Chondrocyte (in vitro differentiated cells): ENCODE measurements around the gene NLRP9. TPM values are rescaled to one million over a fixed set of nuclear protein-coding genes. Genes with fewer than 3 reads are reported as not detected.
A peak's percentile ranks its signal among the peaks of the same experiment; 100 is the strongest.

Experiments used
- DNase-seq: peaks from one replicate; pipeline ENCODE4 v3.0.0; 2021; ENCODE audit warnings: mixed read lengths, low spot score
- H3K27ac Mint-ChIP-seq: one replicate; pipeline ENCODE4 v1.8.0; 2021; ENCODE audit warnings: mild to moderate bottlenecking, moderate library complexity, mixed read lengths; ENCODE audit not compliant: unreplicated experiment
- H3K27me3 Mint-ChIP-seq: 2 replicates; pipeline ENCODE4 v1.8.0; 2021; ENCODE audit warnings: low read depth, mixed read lengths
- H3K36me3 Mint-ChIP-seq: 2 replicates; pipeline ENCODE4 v1.8.0; 2021; ENCODE audit warnings: low read depth, mixed read lengths
- H3K4me1 Mint-ChIP-seq: 2 replicates; pipeline ENCODE4 v1.8.0; 2021; ENCODE audit warnings: low read depth, mild to moderate bottlenecking, mixed read lengths
- H3K4me3 Mint-ChIP-seq: one replicate; pipeline ENCODE4 v1.8.0; 2021; ENCODE audit warnings: mild to moderate bottlenecking, moderate library complexity, mixed read lengths; ENCODE audit not compliant: unreplicated experiment
- H3K9me3 Mint-ChIP-seq: 2 replicates; pipeline ENCODE4 v1.8.0; 2021; ENCODE audit warnings: low read depth, mixed read lengths
- total RNA-seq: library from RNA; stranded (reverse); gene quantifications from 3 replicates; pipeline ENCODE4 v1.2.1, GENCODE V29; 2021
- TF ChIP-seq, protein P1 (sequence below): fragments of 200-600 bp; sonication (generic); IDR thresholded peaks from 2 replicates; pipeline ENCODE4 v1.5.0; 2021; ENCODE audit warnings: antibody characterized with exemption, mild to moderate bottlenecking, moderate library complexity

NLRP9 gene
- total RNA-seq, 1 donor from 2014 or later = not detected

GRCh38 chr19:55670280-55671053 lies 67.7 kb downstream of the NLRP9 start:
- H3K4me1 Mint-ChIP-seq = peaks cover 20% of the 10 kb centered on the region
- H3K4me3 Mint-ChIP-seq = no peak overlapping the region
- TF ChIP-seq, protein P1, sequence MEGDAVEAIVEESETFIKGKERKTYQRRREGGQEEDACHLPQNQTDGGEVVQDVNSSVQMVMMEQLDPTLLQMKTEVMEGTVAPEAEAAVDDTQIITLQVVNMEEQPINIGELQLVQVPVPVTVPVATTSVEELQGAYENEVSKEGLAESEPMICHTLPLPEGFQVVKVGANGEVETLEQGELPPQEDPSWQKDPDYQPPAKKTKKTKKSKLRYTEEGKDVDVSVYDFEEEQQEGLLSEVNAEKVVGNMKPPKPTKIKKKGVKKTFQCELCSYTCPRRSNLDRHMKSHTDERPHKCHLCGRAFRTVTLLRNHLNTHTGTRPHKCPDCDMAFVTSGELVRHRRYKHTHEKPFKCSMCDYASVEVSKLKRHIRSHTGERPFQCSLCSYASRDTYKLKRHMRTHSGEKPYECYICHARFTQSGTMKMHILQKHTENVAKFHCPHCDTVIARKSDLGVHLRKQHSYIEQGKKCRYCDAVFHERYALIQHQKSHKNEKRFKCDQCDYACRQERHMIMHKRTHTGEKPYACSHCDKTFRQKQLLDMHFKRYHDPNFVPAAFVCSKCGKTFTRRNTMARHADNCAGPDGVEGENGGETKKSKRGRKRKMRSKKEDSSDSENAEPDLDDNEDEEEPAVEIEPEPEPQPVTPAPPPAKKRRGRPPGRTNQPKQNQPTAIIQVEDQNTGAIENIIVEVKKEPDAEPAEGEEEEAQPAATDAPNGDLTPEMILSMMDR = no peak
- H3K9me3 Mint-ChIP-seq = no peaks in the 10 kb centered on the region
- DNase-seq = peak; percentile 100
- peak overlapping the region; percentile 58 for H3K27ac Mint-ChIP-seq
- H3K27me3 Mint-ChIP-seq = no peaks in the 10 kb centered on the region
- peaks cover 11% of the 10 kb centered on the region for H3K36me3 Mint-ChIP-seq

DNA sequence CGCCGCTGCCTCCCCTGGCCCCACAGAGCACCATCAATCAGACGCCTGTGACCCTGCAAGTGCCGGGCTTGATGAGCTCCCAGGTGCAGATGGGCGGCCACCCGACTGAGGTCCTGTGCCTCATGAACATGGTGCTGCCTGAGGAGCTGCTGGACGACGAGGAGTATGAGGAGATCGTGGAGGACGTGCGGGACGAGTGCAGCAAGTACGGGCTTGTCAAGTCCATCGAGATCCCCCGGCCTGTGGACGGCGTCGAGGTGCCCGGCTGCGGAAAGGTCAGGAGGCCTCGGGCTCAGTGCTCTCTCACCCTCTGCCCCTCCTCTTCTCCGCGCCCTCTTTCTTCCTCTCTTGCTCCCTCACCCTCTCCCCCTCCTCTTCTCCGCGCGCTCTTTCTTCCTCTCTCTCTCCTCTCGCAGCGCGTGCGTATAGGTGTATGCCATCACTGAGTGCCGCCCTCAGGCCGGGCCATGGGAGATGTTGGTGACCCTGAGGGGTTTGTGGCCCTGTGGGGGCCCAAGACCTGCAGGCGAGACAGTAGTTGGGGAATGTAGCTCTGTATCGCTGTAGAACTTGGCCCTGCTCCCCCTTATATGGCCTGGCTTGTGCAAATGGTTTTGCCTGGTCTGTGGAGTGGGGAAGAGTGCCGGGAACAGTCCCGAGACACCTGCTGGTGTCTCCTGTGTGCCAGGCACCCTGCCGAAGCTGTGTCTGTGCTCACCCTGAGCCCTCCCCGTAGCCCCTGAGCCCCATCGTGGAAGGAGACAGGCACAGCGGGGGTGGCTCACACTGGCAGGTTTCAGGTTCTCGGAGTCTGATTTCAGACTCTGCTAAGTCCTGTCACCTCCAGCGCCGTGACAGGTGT lies 68.6 kb downstream of the NLRP9 start:
- H3K27me3 Mint-ChIP-seq = no peaks in the 10 kb centered on the region
- H3K27ac Mint-ChIP-seq = no peak overlapping the region
- no peak overlapping the region for H3K4me3 Mint-ChIP-seq
- TF ChIP-seq, protein P1 = no peak
- H3K36me3 Mint-ChIP-seq = peaks cover 13% of the 10 kb centered on the region
- no peaks in the 10 kb centered on the region for H3K9me3 Mint-ChIP-seq
- peaks cover 19% of the 10 kb centered on the region for H3K4me1 Mint-ChIP-seq
- DNase-seq = peak; percentile 86

DNA sequence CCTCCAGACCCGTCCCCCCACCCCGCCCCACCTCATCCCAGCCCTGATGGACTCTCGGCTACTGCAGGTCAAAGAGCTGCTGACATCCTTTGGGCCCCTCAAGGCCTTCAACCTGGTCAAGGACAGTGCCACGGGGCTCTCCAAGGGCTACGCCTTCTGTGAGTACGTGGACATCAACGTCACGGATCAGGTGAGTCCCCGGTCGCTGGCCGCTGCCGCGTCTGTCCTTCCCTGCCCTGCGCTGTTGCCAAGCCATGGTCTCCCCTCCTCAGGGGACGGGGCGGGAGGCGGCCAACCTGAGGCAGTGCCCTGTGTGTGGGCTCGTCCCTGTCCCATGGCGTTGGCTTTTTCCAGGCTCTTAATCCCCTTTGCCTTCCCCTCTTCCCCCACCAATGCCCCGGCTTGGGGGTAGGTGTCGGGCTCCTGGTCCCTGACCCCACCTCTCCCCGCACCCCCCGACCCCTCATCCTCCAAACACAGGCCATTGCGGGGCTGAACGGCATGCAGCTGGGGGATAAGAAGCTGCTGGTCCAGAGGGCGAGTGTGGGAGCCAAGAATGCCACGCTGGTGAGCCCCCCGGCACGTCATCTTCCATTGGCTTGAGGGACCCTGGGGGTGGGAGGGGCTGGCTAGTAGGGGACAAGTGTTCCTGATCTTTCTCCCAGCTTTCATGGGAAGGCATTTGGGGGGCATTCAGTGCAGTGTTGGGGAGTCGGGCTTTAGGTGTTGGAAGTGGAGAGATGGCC lies 69.4 kb downstream of the NLRP9 start:
- TF ChIP-seq, protein P1 = no peak
- H3K27me3 Mint-ChIP-seq = no peaks in the 10 kb centered on the region
- H3K4me3 Mint-ChIP-seq = no peak overlapping the region
- peak; percentile 81 for DNase-seq
- peaks cover 14% of the 10 kb centered on the region for H3K4me1 Mint-ChIP-seq
- peaks cover 20% of the 10 kb centered on the region for H3K36me3 Mint-ChIP-seq
- H3K27ac Mint-ChIP-seq = no peak overlapping the region
- no peaks in the 10 kb centered on the region for H3K9me3 Mint-ChIP-seq

DNA sequence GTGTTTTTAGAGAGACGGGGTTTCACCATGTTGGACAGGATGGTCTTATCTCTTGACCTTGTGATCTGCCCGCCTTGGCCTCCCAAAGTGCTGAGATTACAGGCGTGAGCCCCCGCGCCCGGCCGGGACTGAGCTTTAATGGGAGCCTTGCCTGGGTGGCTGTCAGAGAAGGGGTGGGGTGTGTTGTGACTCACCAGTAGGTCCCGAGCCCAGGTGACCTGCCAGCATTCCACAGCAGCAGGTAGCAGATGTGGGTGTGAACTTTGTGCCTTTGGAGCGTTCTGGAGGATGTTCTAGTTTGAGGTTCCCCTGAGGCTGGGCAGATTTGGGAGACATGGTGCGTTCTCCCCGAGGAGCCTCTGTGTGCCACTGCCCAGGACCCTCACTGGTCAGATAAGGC lies 70.2 kb downstream of the NLRP9 start:
- H3K27me3 Mint-ChIP-seq = no peaks in the 10 kb centered on the region
- H3K4me1 Mint-ChIP-seq = peaks cover 8% of the 10 kb centered on the region
- H3K9me3 Mint-ChIP-seq = no peaks in the 10 kb centered on the region
- DNase-seq = no peak
- no peak overlapping the region for H3K27ac Mint-ChIP-seq
- TF ChIP-seq, protein P1 = no peak
- H3K4me3 Mint-ChIP-seq = no peak overlapping the region
- H3K36me3 Mint-ChIP-seq = peaks cover 25% of the 10 kb centered on the region

GRCh38 chr19:55667511-55667910 lies 70.7 kb downstream of the NLRP9 start:
- H3K4me3 Mint-ChIP-seq = no peak overlapping the region
- no peak overlapping the region for H3K27ac Mint-ChIP-seq
- peaks cover 29% of the 10 kb centered on the region for H3K36me3 Mint-ChIP-seq
- no peak for DNase-seq
- peaks cover 8% of the 10 kb centered on the region for H3K4me1 Mint-ChIP-seq
- no peaks in the 10 kb centered on the region for H3K27me3 Mint-ChIP-seq
- H3K9me3 Mint-ChIP-seq = no peaks in the 10 kb centered on the region
- TF ChIP-seq, protein P1 = no peak
